Cardiac muscle cell (in vitro differentiated cells and primary cell): ENCODE data around the gene KDR. TPM values are rescaled to one million over a fixed set of nuclear protein-coding genes. Genes with fewer than 3 reads are reported as not detected.

Source experiments
- DNase-seq, 2 donors: peaks; one replicate each; pipeline versions ENCODE4 v3.0.0 to v3.0.0-alpha.2; 2010 to 2017; ENCODE audit warnings: low read depth in 1 of 2, low spot score in 1 of 2
- H3K27ac ChIP-seq: fragments of 200-600 bp; sonication (generic); 2 replicates; pipeline ENCODE4 v1.5.1; 2016
- H3K27me3 ChIP-seq: fragments of 200-600 bp; sonication (generic); 2 replicates; pipeline ENCODE4 v1.6.0; 2016; ENCODE audit warnings: control low read depth
- H3K36me3 ChIP-seq: fragments of 200-600 bp; sonication (generic); 2 replicates; pipeline ENCODE4 v1.5.1; 2016; ENCODE audit warnings: control low read depth
- H3K4me1 ChIP-seq: fragments of 200-600 bp; sonication (generic); 2 replicates; pipeline ENCODE4 v1.8.1; 2017; ENCODE audit warnings: low read depth, mild to moderate bottlenecking, mixed run types
- H3K4me3 ChIP-seq: fragments of 200-600 bp; sonication (generic); 2 replicates; pipeline ENCODE4 v1.5.1; 2016; ENCODE audit warnings: mild to moderate bottlenecking
- H3K9me3 ChIP-seq: fragments of 200-600 bp; sonication (generic); 2 replicates; pipeline ENCODE4 v1.5.1; 2017; ENCODE audit warnings: low read depth, mild to moderate bottlenecking, control low read depth
- polyA plus RNA-seq: library from polyadenylated mRNA; unstranded; fragments of >200 nt; fragmentation: Nextera tagmentation; extraction: Ambion mirVana; gene quantifications from 2 replicates; pipeline ENCODE4 v1.2.1, GENCODE V29; 2016
- total RNA-seq: library from RNA; depleted of rRNA; stranded (reverse); fragments of >200 nt; gene quantifications from 2 replicates; pipeline ENCODE4 v1.2.3, GENCODE V29; 2016
- TF ChIP-seq, protein P1 (sequence below): IDR thresholded peaks from 2 replicates; pipeline ENCODE4 v1.5.1; 2012; ENCODE audit warnings: low read depth, mild to moderate bottlenecking, low read length

Gene KDR
- total and polyA plus RNA-seq, 2 experiments from 2014 or later, result 55.6 to 67.8 TPM

- Histone ChIP-seq H3K9me3 (no peaks in the 10 kb centered on the region), H3K27me3 (no peaks in the 10 kb centered on the region), H3K36me3 (no peaks in the 10 kb centered on the region), H3K4me1 (peaks cover 9% of the 10 kb centered on the region), H3K4me3 (no peak overlapping the region), H3K27ac (no peak overlapping the region)
- DNase-seq, result no peak
- TF ChIP-seq, protein P1, sequence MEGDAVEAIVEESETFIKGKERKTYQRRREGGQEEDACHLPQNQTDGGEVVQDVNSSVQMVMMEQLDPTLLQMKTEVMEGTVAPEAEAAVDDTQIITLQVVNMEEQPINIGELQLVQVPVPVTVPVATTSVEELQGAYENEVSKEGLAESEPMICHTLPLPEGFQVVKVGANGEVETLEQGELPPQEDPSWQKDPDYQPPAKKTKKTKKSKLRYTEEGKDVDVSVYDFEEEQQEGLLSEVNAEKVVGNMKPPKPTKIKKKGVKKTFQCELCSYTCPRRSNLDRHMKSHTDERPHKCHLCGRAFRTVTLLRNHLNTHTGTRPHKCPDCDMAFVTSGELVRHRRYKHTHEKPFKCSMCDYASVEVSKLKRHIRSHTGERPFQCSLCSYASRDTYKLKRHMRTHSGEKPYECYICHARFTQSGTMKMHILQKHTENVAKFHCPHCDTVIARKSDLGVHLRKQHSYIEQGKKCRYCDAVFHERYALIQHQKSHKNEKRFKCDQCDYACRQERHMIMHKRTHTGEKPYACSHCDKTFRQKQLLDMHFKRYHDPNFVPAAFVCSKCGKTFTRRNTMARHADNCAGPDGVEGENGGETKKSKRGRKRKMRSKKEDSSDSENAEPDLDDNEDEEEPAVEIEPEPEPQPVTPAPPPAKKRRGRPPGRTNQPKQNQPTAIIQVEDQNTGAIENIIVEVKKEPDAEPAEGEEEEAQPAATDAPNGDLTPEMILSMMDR, result no peak
Observed at GRCh38 chr4:55029321-55029720, 96.1 kb downstream of the KDR start.

Other genes with a start within 250 kb of the KDR start
- 5.9 and 13.7 TPM in 2 replicates for gene SRD5A3, start 220.6 kb upstream of the KDR start, total RNA-seq
- 21.2 and 24.1 TPM in 2 replicates for gene SRD5A3, start 220.6 kb upstream of the KDR start, polyA plus RNA-seq